Measurements from ENCODE around the gene THEM4. TPM values are rescaled to one million over a fixed set of nuclear protein-coding genes. Genes with fewer than 3 reads are reported as not detected.
A peak's percentile ranks its signal among the peaks of the same experiment; 100 is the strongest.

THEM4 gene
- total RNA-seq (10 to 100 TPM; 16.1 to 21.9 (median 17.3) TPM), polyA plus RNA-seq (10 to 100 TPM in 1 of 3 donors, 1 to 10 TPM in 2; 4.9 to 13.5 (median 5.4) TPM)

DNA sequence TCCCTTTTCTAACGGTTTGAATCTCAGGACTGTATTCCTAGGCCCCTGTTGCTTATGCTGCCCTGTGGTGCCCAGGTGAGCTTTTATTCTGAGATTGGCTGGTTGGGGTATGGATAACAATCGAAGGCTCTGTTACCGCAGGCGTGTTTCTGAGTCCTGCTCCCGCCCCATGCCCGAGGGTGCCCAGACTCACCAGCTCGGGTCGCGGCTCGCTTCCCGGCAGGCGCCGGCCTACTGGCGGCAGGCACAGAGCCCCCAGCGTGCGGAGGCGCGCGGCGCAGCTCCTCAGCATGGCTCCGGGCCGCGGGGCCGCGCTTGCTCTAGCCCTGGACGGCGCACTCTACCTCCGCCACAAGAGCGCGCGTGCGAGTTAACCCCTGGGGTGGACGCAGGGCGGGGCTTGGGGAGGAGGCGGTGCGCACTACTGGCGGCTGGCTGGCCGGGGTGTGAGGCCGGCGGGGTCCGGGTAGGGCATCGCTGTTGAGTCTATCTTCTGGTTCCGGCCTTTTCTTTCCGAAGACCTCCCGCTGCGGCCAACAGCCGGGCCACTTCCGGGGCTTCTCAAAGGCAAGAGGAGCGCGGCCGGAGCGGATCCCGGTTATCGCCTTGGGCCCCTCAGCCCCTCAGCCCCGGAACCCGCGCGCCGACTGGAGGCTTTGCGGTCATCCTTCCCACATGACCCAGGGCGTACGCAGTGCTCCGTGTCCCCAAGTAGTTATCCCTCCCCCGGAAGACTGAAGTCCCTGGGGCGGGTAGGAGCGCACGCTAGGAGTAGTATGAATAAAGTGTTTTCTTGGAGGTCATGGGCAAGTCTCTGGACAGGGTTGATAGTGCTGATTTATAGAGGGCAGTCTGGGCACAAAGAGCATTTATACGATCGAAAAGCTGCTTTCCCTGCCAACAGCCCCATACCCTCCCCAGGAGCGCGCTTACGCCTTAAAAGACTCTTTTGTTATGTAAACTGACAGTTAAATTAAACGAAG lies at the start of gene THEM4:
Gene THEM4, minus strand, starts transcription at position 345 of the 983 bp plus-strand sequence. Its CDS starts 53 bp downstream, at position 292.
- TF ChIP-seq POLR2A (IDR thresholded peaks at IDR 0.05) (peak in 1 of 2 donors; percentile 51), EP300 (IDR thresholded peaks at IDR 0.05) (no peak), POLR2AphosphoS5 (IDR thresholded peaks at IDR 0.05) (peak; percentile 69 to 93 (median 75)), CTCF (IDR thresholded peaks at IDR 0.05) (peak in 2 of 4 experiments; percentile 21 to 27)
- H3K4me3 ChIP-seq = peak within 1 kb of the TSS; percentile 49 to 66 (median 58)
- peak; percentile 98 for DNase-seq
- H3K9me3 ChIP-seq = peaks cover 0 to 1% (median 0%) of the 10 kb centered on the region in 4 donors
- peaks cover 0 to 5% (median 0%) of the 10 kb centered on the region in 4 donors for H3K36me3 ChIP-seq
- peaks cover 0 to 18% (median 16%) of the 10 kb centered on the region in 4 donors for H3K4me1 ChIP-seq
- H3K27me3 ChIP-seq = no peaks in the 10 kb centered on the region
- intact Hi-C loops (cut with DNase I) = no loop called here
- peak within 1 kb of the TSS; percentile 81 to 88 (median 82) for H3K27ac ChIP-seq
- WGBS, 2 donors = 1 to 3% methylated on average over 73 of the region's 73 CpGs

DNA sequence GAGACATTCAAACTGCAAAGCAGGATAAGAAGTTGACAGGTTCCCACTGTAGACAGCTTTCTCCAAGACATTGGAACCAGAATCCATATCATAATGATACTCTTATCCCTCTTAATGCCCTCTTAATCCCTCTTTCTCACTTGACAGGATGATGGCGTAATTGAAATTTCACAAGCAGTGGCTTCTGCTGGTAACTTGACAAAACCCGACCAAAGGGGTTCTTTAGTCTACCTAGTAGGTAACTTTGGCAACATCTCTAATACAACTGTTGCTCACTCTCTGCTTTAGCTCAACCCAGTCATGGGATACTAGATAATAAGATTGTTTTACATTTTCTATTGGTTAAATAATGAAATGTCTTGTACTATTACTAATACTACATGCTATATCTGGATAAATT lies 49.6 kb upstream of the THEM4 start:
- no peaks in the 10 kb centered on the region for H3K36me3 ChIP-seq
- no peak overlapping the region for H3K4me3 ChIP-seq
- no peaks in the 10 kb centered on the region for H3K4me1 ChIP-seq
- 90 to 97% methylated on average over 2 of the region's 2 CpGs for WGBS, 2 donors
- no peak overlapping the region for H3K27ac ChIP-seq
- no peak for DNase-seq
- intact Hi-C loops (cut with DNase I) = no loop called here
- H3K27me3 ChIP-seq = no peaks in the 10 kb centered on the region
- H3K9me3 ChIP-seq = no peaks in the 10 kb centered on the region
- TF ChIP-seq EP300 (IDR thresholded peaks at IDR 0.05) (no peak), CTCF (IDR thresholded peaks at IDR 0.05) (no peak), POLR2AphosphoS5 (IDR thresholded peaks at IDR 0.05) (no peak), POLR2A (IDR thresholded peaks at IDR 0.05) (no peak)

GRCh38 chr1:151956957-151957497 lies 47.7 kb upstream of the THEM4 start:
- H3K36me3 ChIP-seq = no peaks in the 10 kb centered on the region
- no peak for DNase-seq
- intact Hi-C loops (cut with DNase I) = no loop called here
- TF ChIP-seq POLR2A (IDR thresholded peaks at IDR 0.05) (no peak), POLR2AphosphoS5 (IDR thresholded peaks at IDR 0.05) (no peak), EP300 (IDR thresholded peaks at IDR 0.05) (no peak), CTCF (IDR thresholded peaks at IDR 0.05) (no peak)
- WGBS, 2 donors = 80 to 86% methylated on average over 3 of the region's 3 CpGs
- H3K9me3 ChIP-seq = no peaks in the 10 kb centered on the region
- H3K27me3 ChIP-seq = no peaks in the 10 kb centered on the region
- no peaks in the 10 kb centered on the region for H3K4me1 ChIP-seq
- H3K27ac ChIP-seq = no peak overlapping the region
- H3K4me3 ChIP-seq = no peak overlapping the region

GRCh38 chr1:151953409-151954094 lies 44.2 kb upstream of the THEM4 start:
- no peaks in the 10 kb centered on the region for H3K9me3 ChIP-seq
- H3K4me1 ChIP-seq = no peaks in the 10 kb centered on the region
- WGBS, 2 donors = 19 to 78% methylated on average over 7 of the region's 7 CpGs
- no peak for DNase-seq
- H3K36me3 ChIP-seq = no peaks in the 10 kb centered on the region
- intact Hi-C loops (cut with DNase I) = no loop called here
- TF ChIP-seq POLR2A (IDR thresholded peaks at IDR 0.05) (no peak), POLR2AphosphoS5 (IDR thresholded peaks at IDR 0.05) (no peak), CTCF (IDR thresholded peaks at IDR 0.05) (no peak), EP300 (IDR thresholded peaks at IDR 0.05) (no peak)
- H3K27me3 ChIP-seq = no peaks in the 10 kb centered on the region
- H3K4me3 ChIP-seq = no peak overlapping the region
- no peak overlapping the region for H3K27ac ChIP-seq
